Stimulated activated CD8-positive, alpha-beta memory T cell treated with anti-CD3 and anti-CD28 coated beads, Interleukin-12 subunit alpha, Interleukin-12 subunit beta, amount 100 ng/mL, for 4 hours (primary cell): ENCODE measurements around the gene FXYD6.

Experiments used
- DNase-seq: peaks from one replicate; pipeline ENCODE4 v3.0.0-alpha.2; 2020; ENCODE audit warnings: low read depth

Gene FXYD6

GRCh38 chr11:117842131-117842941 is 34.1 kb downstream of the FXYD6 start:
- no peak for DNase-seq

GRCh38 chr11:117841551-117842031 is 34.9 kb downstream of the FXYD6 start:
- no peak for DNase-seq

GRCh38 chr11:117840881-117841550 is 35.4 kb downstream of the FXYD6 start:
- DNase-seq, result no peak

- no peak for DNase-seq
These were observed 36.3 kb downstream of the FXYD6 start for GRCh38 chr11:117839936-117840813.

- no peak for DNase-seq
These were observed 37.0 kb downstream of the FXYD6 start for GRCh38 chr11:117839380-117839881.

- DNase-seq, result no peak
These were observed 37.6 kb downstream of the FXYD6 start for GRCh38 chr11:117838901-117839300.

GRCh38 chr11:117837791-117838190 is 38.7 kb downstream of the FXYD6 start:
- DNase-seq, result no peak

- no peak for DNase-seq
These were observed 39.2 kb downstream of the FXYD6 start for GRCh38 chr11:117837070-117837776.

GRCh38 chr11:117836077-117836960 is 40.1 kb downstream of the FXYD6 start:
- DNase-seq, result no peak

- DNase-seq, result no peak
These were observed 40.9 kb downstream of the FXYD6 start for GRCh38 chr11:117835576-117835975.

GRCh38 chr11:117834838-117835443 is 41.5 kb downstream of the FXYD6 start:
- no peak for DNase-seq

- no peak for DNase-seq
These were observed 42.2 kb downstream of the FXYD6 start for GRCh38 chr11:117834068-117834810.

- DNase-seq, result no peak
These were observed 43.0 kb downstream of the FXYD6 start for GRCh38 chr11:117833401-117833891.

GRCh38 chr11:117832511-117832910 is 43.9 kb downstream of the FXYD6 start:
- no peak for DNase-seq

GRCh38 chr11:117831661-117832415 is 44.6 kb downstream of the FXYD6 start:
- no peak for DNase-seq

GRCh38 chr11:117830674-117831351 is 45.6 kb downstream of the FXYD6 start:
- DNase-seq, result no peak

GRCh38 chr11:117830072-117830471 is 46.4 kb downstream of the FXYD6 start:
- DNase-seq, result no peak

GRCh38 chr11:117829369-117829725 is 47.1 kb downstream of the FXYD6 start:
- no peak for DNase-seq
